BJ (cell line): Measurements from ENCODE around the gene THBS3. TPM values are rescaled to one million over a fixed set of nuclear protein-coding genes. Genes with fewer than 3 reads are reported as not detected.
"Not testable (repeated sequence)": the region's sequence is repeated elsewhere in the genome, so short reads cannot be mapped to it uniquely, and the experiment has no call there.

Source experiments
- CTCF ChIA-PET: fragments of 350-600 bp; formaldehyde crosslinking; extraction: SDS; loops from one replicate; lab custom pipeline; 2021; ENCODE audit warnings: antibody characterized with exemption, inconsistent platforms; lab: Yijun Ruan, JAX
- POLR2A ChIA-PET: fragments of 300-600 bp; sonication (Branson Sonifier 250); formaldehyde crosslinking; extraction: SDS; loops from one replicate; lab custom pipeline; 2021; ENCODE audit warnings: antibody characterized with exemption; lab: Charles Lee
- DNase-seq: peaks from one replicate; pipeline ENCODE4 v3.0.0-alpha.2; 2011; ENCODE audit warnings: low read depth
- H3K27me3 ChIP-seq: 2 replicates; pipeline ENCODE4 v1.6.0; 2011; ENCODE audit warnings: low read length; ENCODE audit not compliant: control insufficient read depth, insufficient read depth
- H3K36me3 ChIP-seq: 2 replicates; pipeline ENCODE4 v1.5.1; 2011; ENCODE audit warnings: low read length; ENCODE audit not compliant: control insufficient read depth, insufficient read depth
- H3K4me3 ChIP-seq: 2 replicates; pipeline ENCODE4 v1.5.1; 2011; ENCODE audit warnings: low read depth, mild to moderate bottlenecking, control low read depth, low read length
- polyA plus RNA-seq: library from polyadenylated mRNA; depleted of rRNA; stranded (reverse); fragments of >200 nt; gene quantifications from 2 replicates; pipeline ENCODE4 v1.2.3, GENCODE V29; 2011; rRNA removed
- small RNA-seq: library from RNA; depleted of rRNA; stranded (forward); fragments of <200 nt; gene quantifications from one replicate; pipeline ENCODE3, GENCODE V24; 2012; ENCODE audit warnings: low replicate concordance, low read depth; ENCODE audit not compliant: insufficient read length
- TF ChIP-seq, protein P1 (sequence below): IDR thresholded peaks from 2 replicates; pipeline ENCODE4 v1.5.1; 2011; ENCODE audit warnings: low read depth, mild to moderate bottlenecking, control low read depth, inconsistent platforms, low read length, moderate library complexity; ENCODE audit not compliant: insufficient read depth

THBS3 gene
- polyA plus RNA-seq, 1 experiment, result 61.4 TPM

DNA sequence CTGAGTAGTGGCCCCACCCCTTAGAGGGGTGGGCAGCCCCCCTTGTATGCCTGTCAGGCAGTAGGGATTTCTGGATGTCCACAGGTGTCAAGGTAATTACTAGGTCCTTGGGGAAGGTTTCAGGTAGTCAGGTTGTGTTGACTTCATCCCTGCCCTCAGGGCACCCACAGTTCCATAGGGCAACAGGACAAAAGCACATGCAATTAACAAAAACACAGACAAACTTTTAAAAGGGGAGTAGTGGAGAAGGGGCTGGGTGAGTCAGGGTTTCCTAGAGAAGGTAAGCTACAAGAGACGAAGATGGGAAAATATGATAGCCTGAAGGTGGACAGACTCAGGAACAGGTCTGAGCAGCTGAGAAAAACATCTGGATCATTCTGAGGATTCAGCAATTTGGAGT lies 48.7 kb downstream of the THBS3 start:
- TF ChIP-seq, protein P1, sequence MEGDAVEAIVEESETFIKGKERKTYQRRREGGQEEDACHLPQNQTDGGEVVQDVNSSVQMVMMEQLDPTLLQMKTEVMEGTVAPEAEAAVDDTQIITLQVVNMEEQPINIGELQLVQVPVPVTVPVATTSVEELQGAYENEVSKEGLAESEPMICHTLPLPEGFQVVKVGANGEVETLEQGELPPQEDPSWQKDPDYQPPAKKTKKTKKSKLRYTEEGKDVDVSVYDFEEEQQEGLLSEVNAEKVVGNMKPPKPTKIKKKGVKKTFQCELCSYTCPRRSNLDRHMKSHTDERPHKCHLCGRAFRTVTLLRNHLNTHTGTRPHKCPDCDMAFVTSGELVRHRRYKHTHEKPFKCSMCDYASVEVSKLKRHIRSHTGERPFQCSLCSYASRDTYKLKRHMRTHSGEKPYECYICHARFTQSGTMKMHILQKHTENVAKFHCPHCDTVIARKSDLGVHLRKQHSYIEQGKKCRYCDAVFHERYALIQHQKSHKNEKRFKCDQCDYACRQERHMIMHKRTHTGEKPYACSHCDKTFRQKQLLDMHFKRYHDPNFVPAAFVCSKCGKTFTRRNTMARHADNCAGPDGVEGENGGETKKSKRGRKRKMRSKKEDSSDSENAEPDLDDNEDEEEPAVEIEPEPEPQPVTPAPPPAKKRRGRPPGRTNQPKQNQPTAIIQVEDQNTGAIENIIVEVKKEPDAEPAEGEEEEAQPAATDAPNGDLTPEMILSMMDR, result no peak
- Histone ChIP-seq H3K27me3 (no peaks in the 10 kb centered on the region), H3K36me3 (no peaks in the 10 kb centered on the region), H3K4me3 (no peak overlapping the region)
- no peak for DNase-seq
- ChIA-PET POLR2A (no interaction called here), CTCF (interaction anchor here (0.7 to 1.0 kb wide), 3 partner anchors 8 to 73 kb away, joined by 3 read pairs; partner anchors contain the start of gene KRTCAP2)

DNA sequence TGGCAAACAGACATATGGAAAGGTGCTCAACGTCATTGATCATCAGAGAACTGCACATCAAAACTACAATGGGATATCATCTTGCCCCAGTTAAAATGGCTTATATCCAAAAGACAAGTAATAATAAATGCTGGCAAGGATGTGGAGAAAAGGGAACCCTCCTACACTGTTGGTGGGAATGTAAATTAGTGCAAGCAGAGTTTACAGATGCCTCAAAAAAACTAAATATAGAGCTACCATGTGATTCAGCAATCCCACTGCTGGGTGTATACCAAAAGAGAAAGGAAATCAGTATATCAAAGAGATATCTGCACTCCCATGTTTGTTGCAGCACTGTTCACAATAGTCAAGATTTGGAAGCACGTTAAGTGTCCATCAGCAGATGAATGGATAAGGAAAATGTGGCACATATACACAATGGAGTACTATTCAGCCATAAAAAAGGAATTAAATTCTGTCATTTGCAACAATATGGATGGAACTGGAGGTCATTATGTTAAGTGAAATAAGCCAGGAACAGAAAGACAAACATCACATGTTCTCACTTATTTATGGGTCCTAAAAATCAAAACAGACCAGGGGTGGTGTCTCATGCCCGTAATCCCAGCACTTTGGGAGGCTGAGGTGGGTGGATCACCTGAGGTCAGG lies 51.6 kb downstream of the THBS3 start:
- CTCF ChIA-PET, result interaction anchor here (0.6 to 0.9 kb wide), 2 partner anchors 20 to 70 kb away, joined by 3 read pairs; partner anchors contain the start of gene SLC50A1
- POLR2A ChIA-PET, H3K27me3 ChIP-seq: not testable (repeated sequence)

More for the DNA sequence above, 51.6 kb downstream of the THBS3 start:
- DNase-seq, H3K4me3 ChIP-seq, H3K36me3 ChIP-seq: not testable (repeated sequence)

Small RNAs within 50 kb of the gene (small RNA-seq; reads per million reads assigned to genes)
- gene HMGN2P18, result not detected

Other genes starting within 250 kb of the THBS3 start
- 18.0 and 21.0 TPM in 2 replicates for gene PYGO2, start 246.1 kb downstream of the THBS3 start, polyA plus RNA-seq
- 455 and 653 TPM in 2 replicates for gene SHC1, start 237.2 kb downstream of the THBS3 start, polyA plus RNA-seq
- gene CKS1B, start 233.2 kb downstream of the THBS3 start, polyA plus RNA-seq, result 111 and 160 TPM in 2 replicates
- 26.5 and 40.5 TPM in 2 replicates for gene FLAD1, start 224.6 kb downstream of the THBS3 start, polyA plus RNA-seq
- not detected in 2 replicates for gene LENEP, start 214.3 kb downstream of the THBS3 start, polyA plus RNA-seq
- 18.1 and 29.4 TPM in 2 replicates for gene ZBTB7B, start 205.1 kb downstream of the THBS3 start, polyA plus RNA-seq
- 0.17 and 0.38 TPM in 2 replicates for gene DCST2, start 174.1 kb downstream of the THBS3 start, polyA plus RNA-seq
- not detected in 2 replicates for gene DCST1, start 174.1 kb downstream of the THBS3 start, polyA plus RNA-seq
- 55.1 and 88.8 TPM in 2 replicates for gene ADAM15, start 156.6 kb downstream of the THBS3 start, polyA plus RNA-seq
- 6.6 and 12.4 TPM in 2 replicates for gene EFNA4, start 144.2 kb downstream of the THBS3 start, polyA plus RNA-seq
- gene EFNA3, start 129.1 kb downstream of the THBS3 start, polyA plus RNA-seq, result 1.4 and 1.8 TPM in 2 replicates
- gene EFNA1, start 80.0 kb downstream of the THBS3 start, polyA plus RNA-seq, result 1.1 and 1.6 TPM in 2 replicates
- 39.5 and 47.4 TPM in 2 replicates for gene SLC50A1, start 72.0 kb downstream of the THBS3 start, polyA plus RNA-seq
- gene DPM3, start 67.4 kb downstream of the THBS3 start, polyA plus RNA-seq, result 28.0 and 34.1 TPM in 2 replicates
- 211 and 225 TPM in 2 replicates for gene KRTCAP2, start 34.6 kb downstream of the THBS3 start, polyA plus RNA-seq
- 3.5 and 5.4 TPM in 2 replicates for gene TRIM46, start 34.0 kb downstream of the THBS3 start, polyA plus RNA-seq
- 56.5 and 72.7 TPM in 2 replicates for gene MTX1, start 798 bp upstream of the THBS3 start, polyA plus RNA-seq
- 10.3 and 15.7 TPM in 2 replicates for gene ENTREP3, start 47.6 kb upstream of the THBS3 start, polyA plus RNA-seq
- 147 and 193 TPM in 2 replicates for gene SCAMP3, start 54.5 kb upstream of the THBS3 start, polyA plus RNA-seq
- gene CLK2, start 65.6 kb upstream of the THBS3 start, polyA plus RNA-seq, result 46.1 and 57.4 TPM in 2 replicates
- 1.8 and 4.0 TPM in 2 replicates for gene HCN3, start 69.6 kb upstream of the THBS3 start, polyA plus RNA-seq
- 0.02 TPM in 2 replicates for gene PKLR, start 93.5 kb upstream of the THBS3 start, polyA plus RNA-seq
- gene FDPS, start 101.0 kb upstream of the THBS3 start, polyA plus RNA-seq, result 126 and 131 TPM in 2 replicates
- 23.2 and 34.1 TPM in 2 replicates for gene RUSC1, start 113.0 kb upstream of the THBS3 start, polyA plus RNA-seq